Activated CD8-positive, alpha-beta memory T cell treated with anti-CD3 and anti-CD28 coated beads, Interleukin-2, amount 10 ng/mL, durations not matched to agents 7 days and 5 days (primary cell): ENCODE data around the gene SEMA5A. TPM values are rescaled to one million over a fixed set of nuclear protein-coding genes. Genes with fewer than 3 reads are reported as not detected.

Experiments
- ATAC-seq: fragments of 150-1000 bp; cut with Tn5 transposase; one replicate; pipeline ENCODE4 v1.10.0; 2021; ENCODE audit warnings: moderate library complexity
- CTCF ChIA-PET: fragments of 350-600 bp; sonication (Branson Sonifier 250); formaldehyde crosslinking; loops from one replicate; lab custom pipeline; 2021; ENCODE audit warnings: antibody characterized with exemption; lab: Charles Lee
- DNase-seq: peaks from one replicate; pipeline ENCODE4 v3.0.0-alpha.2; 2020
- H3K27ac Mint-ChIP-seq: one replicate; pipeline ENCODE4 v1.8.0; 2021; ENCODE audit warnings: mild to moderate bottlenecking, mixed read lengths
- H3K27me3 Mint-ChIP-seq: one replicate; pipeline ENCODE4 v1.8.0; 2021; ENCODE audit warnings: mixed read lengths
- H3K36me3 Mint-ChIP-seq: one replicate; pipeline ENCODE4 v1.8.0; 2021; ENCODE audit warnings: mild to moderate bottlenecking, mixed read lengths
- H3K4me1 Mint-ChIP-seq: one replicate; pipeline ENCODE4 v1.8.0; 2021; ENCODE audit warnings: mixed read lengths
- H3K4me3 Mint-ChIP-seq: one replicate; pipeline ENCODE4 v1.8.0; 2021; ENCODE audit warnings: mild to moderate bottlenecking, moderate library complexity, mixed read lengths
- H3K9me3 Mint-ChIP-seq: one replicate; pipeline ENCODE4 v1.8.0; 2022; ENCODE audit warnings: low read depth, mixed read lengths
- total RNA-seq, 2 experiments: library from RNA; stranded (reverse); gene quantifications; one replicate each; pipeline ENCODE4 v1.2.3, GENCODE V29; 2021

SEMA5A gene
- total RNA-seq, 2 experiments from 2014 or later = 0.02 TPM; not detected in 1

DNA sequence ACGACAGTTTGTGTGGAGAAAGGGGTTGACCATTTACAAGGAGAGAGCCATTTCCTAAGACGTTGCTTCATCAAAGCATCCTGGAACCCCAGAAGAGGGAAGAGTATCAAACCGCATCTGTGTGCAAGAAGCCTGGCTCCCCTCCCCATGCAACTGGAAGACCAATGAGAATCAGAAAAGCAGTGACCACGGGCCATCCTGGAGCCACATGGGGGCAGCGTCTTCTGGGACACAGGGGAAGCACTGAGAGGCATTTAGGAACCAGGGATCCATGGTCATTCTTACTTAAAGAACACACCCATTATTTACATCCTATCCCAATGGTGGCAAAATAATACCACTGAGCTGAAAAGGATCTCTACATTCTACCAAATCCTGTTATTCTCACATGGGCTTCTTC is 29.3 kb downstream of the SEMA5A start:
- H3K27me3 Mint-ChIP-seq = no peaks in the 10 kb centered on the region
- no peak overlapping the region for H3K27ac Mint-ChIP-seq
- peaks cover 4% of the 10 kb centered on the region for H3K9me3 Mint-ChIP-seq
- ATAC-seq = no peak
- CTCF ChIA-PET = no interaction called here
- H3K36me3 Mint-ChIP-seq = no peaks in the 10 kb centered on the region
- no peak overlapping the region for H3K4me3 Mint-ChIP-seq
- no peaks in the 10 kb centered on the region for H3K4me1 Mint-ChIP-seq
- DNase-seq = no peak

DNA sequence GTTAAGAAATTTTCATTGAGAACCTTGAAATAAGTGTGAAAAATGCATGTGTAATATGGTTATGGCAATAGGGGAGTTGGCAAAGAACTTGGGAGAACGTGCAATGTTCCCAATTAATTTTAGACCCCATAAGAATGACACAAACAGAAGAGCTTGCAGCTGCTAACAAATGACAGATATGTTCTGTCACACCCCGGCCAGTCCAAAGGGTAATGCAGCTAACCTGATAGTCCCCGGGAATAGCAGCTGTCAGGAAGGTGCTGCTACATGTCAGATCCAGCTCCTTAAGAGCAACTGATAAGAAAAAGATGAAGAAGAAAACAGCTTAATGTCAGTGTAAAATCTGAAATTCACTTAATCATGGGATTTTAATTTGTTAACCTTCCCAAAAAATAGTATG is 30.4 kb downstream of the SEMA5A start:
- Mint-ChIP-seq H3K36me3 (no peaks in the 10 kb centered on the region), H3K27ac (no peak overlapping the region), H3K27me3 (no peaks in the 10 kb centered on the region), H3K9me3 (peaks cover 4% of the 10 kb centered on the region), H3K4me1 (no peaks in the 10 kb centered on the region), H3K4me3 (no peak overlapping the region)
- DNase-seq = no peak
- ATAC-seq = no peak
- CTCF ChIA-PET = no interaction called here

DNA sequence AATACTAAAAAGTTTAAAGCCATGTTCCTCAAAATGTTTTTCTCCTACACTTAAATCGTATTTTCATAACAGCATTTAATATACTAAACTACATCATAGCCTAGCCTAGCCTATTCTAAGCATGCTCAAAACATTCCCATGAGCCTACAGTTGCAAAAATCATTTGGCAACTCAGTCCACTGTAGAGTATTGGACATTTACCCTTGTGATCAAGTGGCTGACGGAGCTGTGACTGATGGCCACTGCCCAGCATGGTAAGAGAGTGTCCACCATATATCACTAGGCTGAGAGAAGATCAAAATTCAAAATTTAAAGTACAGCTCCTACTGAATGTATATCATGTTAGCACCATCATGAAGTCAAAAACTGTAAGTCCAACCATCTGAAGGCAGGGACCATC is 30.9 kb downstream of the SEMA5A start:
- no peak overlapping the region for H3K27ac Mint-ChIP-seq
- H3K36me3 Mint-ChIP-seq = no peaks in the 10 kb centered on the region
- DNase-seq (no peak), ATAC-seq (no peak)
- no peak overlapping the region for H3K4me3 Mint-ChIP-seq
- CTCF ChIA-PET = no interaction called here
- no peaks in the 10 kb centered on the region for H3K27me3 Mint-ChIP-seq
- H3K4me1 Mint-ChIP-seq = no peaks in the 10 kb centered on the region
- H3K9me3 Mint-ChIP-seq = peaks cover 4% of the 10 kb centered on the region

DNA sequence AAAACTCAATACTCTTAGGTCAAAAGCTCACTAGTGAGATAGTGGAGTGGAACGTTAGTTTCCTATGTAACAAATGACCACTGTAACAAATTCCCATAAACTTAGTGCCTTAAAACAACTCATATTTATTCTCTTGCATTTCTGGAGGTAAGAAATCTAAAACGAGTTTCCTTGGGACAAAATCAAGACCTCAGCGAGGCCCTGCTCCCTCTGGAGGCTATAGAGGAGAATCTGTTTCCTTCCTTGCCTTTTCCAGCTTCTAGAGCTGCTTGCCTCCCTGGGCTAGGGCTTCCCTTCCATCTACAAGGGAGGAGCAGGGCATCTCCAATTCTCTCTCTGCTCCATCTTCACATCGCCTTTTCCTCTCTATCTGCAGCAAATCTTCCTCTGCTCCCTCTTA is 32.0 kb downstream of the SEMA5A start:
- ATAC-seq = no peak
- Mint-ChIP-seq H3K36me3 (no peaks in the 10 kb centered on the region), H3K9me3 (peaks cover 4% of the 10 kb centered on the region), H3K4me3 (no peak overlapping the region), H3K27me3 (no peaks in the 10 kb centered on the region), H3K4me1 (no peaks in the 10 kb centered on the region), H3K27ac (no peak overlapping the region)
- no peak for DNase-seq
- CTCF ChIA-PET = no interaction called here

DNA sequence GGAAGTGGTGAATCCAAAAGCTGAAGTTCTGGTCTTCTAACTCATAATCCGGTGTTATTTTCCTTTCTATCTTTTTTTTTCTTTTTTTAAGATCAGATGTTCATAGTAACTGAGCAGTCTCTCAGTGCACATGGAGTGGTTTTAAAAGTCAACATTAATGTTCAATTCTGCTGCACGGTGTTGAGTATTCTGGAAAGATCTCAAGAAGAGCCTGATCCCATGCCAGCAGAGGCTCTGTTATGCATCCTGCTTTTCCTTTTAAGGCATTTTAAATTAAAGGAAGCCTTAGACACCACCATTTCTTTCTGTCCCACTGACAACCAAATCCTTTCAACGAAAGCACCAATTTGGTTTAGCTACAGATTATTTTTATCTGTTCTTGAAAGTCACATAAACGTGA is 33.4 kb downstream of the SEMA5A start:
- ATAC-seq = no peak
- Mint-ChIP-seq H3K4me3 (no peak overlapping the region), H3K9me3 (peaks cover 6% of the 10 kb centered on the region)

DNA sequence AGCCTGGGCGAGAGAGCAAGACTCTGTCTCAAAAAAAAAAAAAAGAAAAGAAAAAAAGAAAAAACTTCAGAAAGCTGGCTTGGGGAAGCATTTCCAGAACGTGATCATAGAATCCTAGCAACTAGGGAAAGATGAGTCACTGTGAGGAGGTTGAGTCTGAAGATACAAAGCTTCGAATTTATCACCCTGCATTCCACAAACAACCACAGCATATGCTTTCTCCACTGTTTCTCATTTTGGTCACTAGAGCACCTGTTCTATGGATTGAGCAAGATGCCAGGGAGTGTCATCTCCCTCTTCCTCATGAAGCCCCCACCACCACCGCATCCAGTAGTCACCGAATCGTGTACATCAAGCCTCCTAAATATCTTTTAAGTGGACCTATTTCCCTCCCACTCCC is 37.9 kb downstream of the SEMA5A start:
- no peak for ATAC-seq
- Mint-ChIP-seq H3K27ac (no peak overlapping the region), H3K36me3 (no peaks in the 10 kb centered on the region), H3K4me1 (no peaks in the 10 kb centered on the region), H3K4me3 (no peak overlapping the region), H3K27me3 (no peaks in the 10 kb centered on the region), H3K9me3 (peaks cover 3% of the 10 kb centered on the region)
- DNase-seq = no peak
- CTCF ChIA-PET = no interaction called here

More for the DNA sequence above, 33.4 kb downstream of the SEMA5A start:
- CTCF ChIA-PET = no interaction called here
- no peak overlapping the region for H3K27ac Mint-ChIP-seq
- no peaks in the 10 kb centered on the region for H3K36me3 Mint-ChIP-seq
- no peak for DNase-seq
- H3K27me3 Mint-ChIP-seq = no peaks in the 10 kb centered on the region
- no peaks in the 10 kb centered on the region for H3K4me1 Mint-ChIP-seq

DNA sequence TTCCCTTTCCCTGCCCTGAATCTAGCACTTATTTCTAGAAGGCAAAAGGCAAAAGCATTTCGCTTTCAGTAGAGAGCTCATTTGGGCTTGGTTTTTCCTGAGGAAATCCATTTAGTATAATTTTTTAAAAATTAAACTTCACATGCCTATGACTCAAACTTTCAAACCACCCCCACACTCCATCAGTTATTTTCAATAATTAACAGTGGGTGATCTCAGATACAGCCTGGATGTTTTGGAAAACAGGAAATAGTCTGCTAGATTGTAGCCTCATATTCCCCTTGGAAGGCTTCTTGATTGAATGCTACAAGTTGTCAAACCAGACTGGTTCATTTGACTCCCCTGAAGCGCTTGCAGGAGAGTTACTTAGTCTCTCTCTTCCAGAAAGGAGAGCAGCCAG is 40.6 kb downstream of the SEMA5A start:
- H3K9me3 Mint-ChIP-seq = peaks cover 3% of the 10 kb centered on the region
- DNase-seq = no peak
- H3K27ac Mint-ChIP-seq = no peak overlapping the region
- CTCF ChIA-PET = no interaction called here
- H3K4me3 Mint-ChIP-seq = no peak overlapping the region
- no peaks in the 10 kb centered on the region for H3K36me3 Mint-ChIP-seq
- H3K27me3 Mint-ChIP-seq = no peaks in the 10 kb centered on the region
- no peak for ATAC-seq
- no peaks in the 10 kb centered on the region for H3K4me1 Mint-ChIP-seq

DNA sequence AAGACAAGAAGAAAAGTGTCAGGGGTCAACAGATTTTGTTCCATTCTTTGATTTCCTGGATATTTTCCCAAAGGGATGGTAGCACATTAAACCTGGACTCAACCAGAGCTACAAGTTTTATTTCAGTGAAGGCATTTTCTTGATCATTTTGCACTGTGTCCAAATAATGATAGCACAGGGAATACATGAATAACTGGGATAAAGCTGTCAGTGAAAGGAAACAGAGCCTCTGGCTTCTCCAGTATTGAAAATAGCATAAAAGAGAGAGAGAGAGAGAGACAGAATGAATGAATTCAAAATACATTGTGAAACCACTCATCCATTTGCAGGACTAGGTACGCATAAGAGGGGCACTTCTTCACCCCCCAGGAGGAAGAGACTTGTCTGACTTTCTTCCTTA is 43.0 kb downstream of the SEMA5A start:
- CTCF ChIA-PET = no interaction called here
- Mint-ChIP-seq H3K4me1 (no peaks in the 10 kb centered on the region), H3K4me3 (no peak overlapping the region), H3K9me3 (peaks cover 1% of the 10 kb centered on the region), H3K27me3 (no peaks in the 10 kb centered on the region), H3K36me3 (no peaks in the 10 kb centered on the region), H3K27ac (no peak overlapping the region)
- ATAC-seq (no peak), DNase-seq (no peak)

DNA sequence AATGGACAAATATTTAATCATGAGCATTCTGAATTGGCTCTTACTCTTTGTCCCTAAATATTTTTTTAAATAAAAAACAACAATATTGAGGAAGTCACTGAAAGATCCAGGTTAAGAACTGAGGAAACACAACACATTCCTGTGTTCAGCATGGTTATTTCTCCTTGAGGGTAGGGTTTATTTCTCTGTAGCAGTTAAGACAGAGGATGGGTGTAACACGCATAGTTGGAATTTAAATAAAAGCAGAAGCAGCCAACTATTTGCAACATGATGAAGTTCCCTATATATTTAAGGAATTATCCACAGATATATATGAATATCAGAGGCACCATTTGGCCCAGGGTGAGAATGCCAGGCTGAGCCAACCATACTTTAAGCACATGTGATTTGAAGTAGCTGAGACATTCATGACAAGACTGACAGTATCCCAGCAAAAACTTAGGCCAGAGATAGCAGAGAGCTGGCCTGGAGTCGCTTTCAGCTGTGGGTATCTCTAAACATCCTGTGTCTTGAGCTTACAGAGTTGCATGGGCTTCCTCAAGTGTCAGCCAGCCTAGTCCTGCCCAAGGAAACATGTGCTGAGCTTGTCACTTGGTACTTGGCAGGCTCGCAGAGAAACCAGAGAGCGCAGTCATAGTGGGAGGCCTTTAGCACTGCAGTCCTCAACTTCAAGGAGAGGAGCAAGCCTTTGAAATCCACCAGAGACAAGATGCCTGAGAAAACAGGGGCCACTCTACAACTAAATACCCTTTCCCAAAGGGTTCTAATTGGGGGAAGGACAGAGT is 43.6 kb downstream of the SEMA5A start:
- CTCF ChIA-PET = no interaction called here
- Mint-ChIP-seq H3K36me3 (no peaks in the 10 kb centered on the region), H3K4me1 (no peaks in the 10 kb centered on the region)

DNA sequence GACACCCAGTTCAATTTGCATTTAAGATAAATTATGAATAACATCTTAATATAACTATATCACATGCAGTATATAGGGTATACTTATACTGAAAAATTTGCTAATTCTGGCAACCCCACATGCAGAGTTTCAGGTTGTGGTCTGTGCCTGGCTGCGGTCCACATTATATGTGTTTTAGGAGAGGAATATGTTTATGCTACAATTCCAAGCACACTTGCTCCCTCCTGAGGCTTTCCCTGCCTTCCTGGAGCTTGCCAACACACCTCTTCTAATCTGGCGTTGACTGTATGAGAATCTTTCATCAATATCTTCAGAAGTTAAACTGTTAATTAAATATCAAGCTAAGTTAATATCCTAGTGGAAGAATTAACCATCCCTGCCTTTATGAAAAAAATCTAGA is 45.2 kb downstream of the SEMA5A start:
- Mint-ChIP-seq H3K4me3 (no peak overlapping the region), H3K27me3 (no peaks in the 10 kb centered on the region), H3K36me3 (no peaks in the 10 kb centered on the region), H3K4me1 (no peaks in the 10 kb centered on the region), H3K27ac (no peak overlapping the region), H3K9me3 (no peaks in the 10 kb centered on the region)
- CTCF ChIA-PET = no interaction called here
- DNase-seq = no peak
- ATAC-seq = no peak

More for the DNA sequence above, 43.6 kb downstream of the SEMA5A start:
- Mint-ChIP-seq H3K27ac (no peak overlapping the region), H3K9me3 (peaks cover under 1% of the 10 kb centered on the region), H3K4me3 (no peak overlapping the region), H3K27me3 (no peaks in the 10 kb centered on the region)
- ATAC-seq (no peak), DNase-seq (no peak)

DNA sequence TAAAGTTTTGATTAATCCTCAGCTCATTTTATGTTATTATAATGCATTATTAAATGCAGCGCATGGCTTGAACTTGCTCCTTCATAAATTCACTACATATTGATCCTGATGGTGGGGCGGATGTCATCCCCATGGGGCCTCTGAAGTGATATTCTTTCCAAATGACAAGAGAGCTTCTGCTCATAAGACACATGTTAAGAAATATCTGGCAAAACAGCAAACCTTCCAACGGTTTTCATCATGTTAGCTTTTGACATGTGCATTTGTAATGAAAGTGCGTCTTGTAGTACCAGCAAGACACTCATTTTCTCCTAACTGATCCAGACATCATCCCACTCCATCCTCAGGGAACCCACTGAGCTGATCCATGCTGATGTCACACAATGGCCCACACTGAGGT is 45.7 kb downstream of the SEMA5A start:
- no peak for ATAC-seq
- no peaks in the 10 kb centered on the region for H3K9me3 Mint-ChIP-seq
- CTCF ChIA-PET = no interaction called here

DNA sequence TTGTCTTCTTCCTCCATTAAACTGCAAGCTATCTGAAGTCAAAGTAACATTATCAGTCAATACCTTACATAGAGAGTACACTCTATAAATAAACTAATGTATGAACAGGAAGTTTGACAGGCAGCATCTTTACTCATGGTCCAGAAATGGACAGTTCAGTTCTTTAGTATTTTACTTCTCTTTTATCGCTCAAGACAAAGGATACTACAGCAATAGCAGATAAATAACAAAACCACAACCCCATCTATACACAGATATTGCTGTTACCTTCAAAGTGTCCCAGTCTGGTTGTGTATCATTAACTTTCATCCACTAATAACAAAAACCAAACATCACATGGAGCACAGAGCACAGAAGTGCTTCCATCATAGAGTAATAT is 46.4 kb downstream of the SEMA5A start:
- ATAC-seq = no peak
- no peak overlapping the region for H3K4me3 Mint-ChIP-seq
- H3K9me3 Mint-ChIP-seq = no peaks in the 10 kb centered on the region
- no peaks in the 10 kb centered on the region for H3K36me3 Mint-ChIP-seq
- CTCF ChIA-PET = no interaction called here
- no peaks in the 10 kb centered on the region for H3K27me3 Mint-ChIP-seq
- no peak overlapping the region for H3K27ac Mint-ChIP-seq
- H3K4me1 Mint-ChIP-seq = no peaks in the 10 kb centered on the region
- DNase-seq = no peak

More for the DNA sequence above, 45.7 kb downstream of the SEMA5A start:
- no peaks in the 10 kb centered on the region for H3K27me3 Mint-ChIP-seq
- no peak overlapping the region for H3K27ac Mint-ChIP-seq
- no peak overlapping the region for H3K4me3 Mint-ChIP-seq
- H3K4me1 Mint-ChIP-seq = no peaks in the 10 kb centered on the region
- DNase-seq = no peak
- H3K36me3 Mint-ChIP-seq = no peaks in the 10 kb centered on the region

DNA sequence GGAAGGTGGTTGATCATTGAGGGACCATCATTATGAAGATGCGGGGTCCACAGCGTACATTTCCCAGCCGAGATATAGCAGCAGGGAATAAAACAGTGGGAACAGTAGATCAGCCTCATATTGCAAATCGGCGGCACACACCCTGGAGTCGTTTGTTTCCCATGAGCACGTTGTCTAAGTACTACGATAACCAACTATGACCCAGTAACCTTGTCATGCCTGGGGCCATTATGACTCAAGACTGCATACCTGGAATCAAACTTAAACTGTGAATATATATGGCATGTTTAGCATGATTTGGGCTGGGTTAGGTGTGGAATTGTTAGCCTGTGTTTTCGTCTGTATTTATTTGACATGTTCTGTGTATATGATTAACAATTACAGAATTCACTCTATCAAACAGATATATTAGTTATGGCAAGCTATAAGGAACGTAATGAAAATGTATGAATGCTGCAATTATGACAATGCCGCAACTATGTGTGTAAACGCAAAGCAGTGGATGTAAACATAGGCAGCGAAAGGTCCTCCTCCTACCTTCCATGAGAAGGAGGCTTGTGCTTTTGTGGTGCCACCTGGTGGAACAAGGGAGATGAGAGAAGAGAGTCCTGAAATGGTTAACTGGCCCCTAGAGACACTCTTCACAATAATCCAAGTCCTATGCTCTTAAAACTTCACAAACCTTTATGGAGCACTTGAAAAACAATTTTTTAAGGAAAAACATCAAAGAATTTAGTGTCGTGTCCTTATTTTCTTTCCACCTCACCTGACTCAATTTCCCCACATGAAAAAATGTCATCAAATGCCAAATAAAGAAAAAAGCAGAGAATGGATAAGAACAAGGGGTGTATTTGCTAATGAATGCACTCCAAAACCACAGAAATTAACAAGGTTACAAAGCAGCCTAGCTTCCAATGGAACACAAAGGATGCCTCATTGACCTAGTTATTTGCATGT is 47.1 kb downstream of the SEMA5A start:
- Mint-ChIP-seq H3K27ac (no peak overlapping the region), H3K9me3 (no peaks in the 10 kb centered on the region), H3K36me3 (no peaks in the 10 kb centered on the region), H3K27me3 (no peaks in the 10 kb centered on the region), H3K4me3 (no peak overlapping the region), H3K4me1 (no peaks in the 10 kb centered on the region)
- DNase-seq (no peak), ATAC-seq (no peak)
- CTCF ChIA-PET = no interaction called here

DNA sequence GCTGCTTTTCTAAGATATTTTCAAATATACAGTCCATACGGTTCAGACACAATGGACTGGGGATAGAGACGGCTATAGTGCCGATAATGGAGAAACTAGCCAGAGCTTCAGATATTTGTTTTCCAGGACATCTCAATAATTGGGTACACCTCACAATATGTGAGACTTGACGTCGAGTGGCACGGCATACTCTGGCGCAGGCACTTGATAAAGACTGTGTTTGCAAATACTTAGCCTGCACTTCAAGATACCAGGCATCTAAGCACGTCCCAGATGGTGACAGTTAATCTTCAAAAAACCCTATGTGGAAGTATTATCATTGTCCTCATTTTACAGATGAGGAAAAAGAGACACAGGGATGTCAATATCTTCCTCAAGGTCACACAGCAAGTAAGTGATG is 48.5 kb downstream of the SEMA5A start:
- no peaks in the 10 kb centered on the region for H3K36me3 Mint-ChIP-seq
- H3K4me1 Mint-ChIP-seq = no peaks in the 10 kb centered on the region
- DNase-seq (no peak), ATAC-seq (no peak)
- H3K27ac Mint-ChIP-seq = no peak overlapping the region
- H3K9me3 Mint-ChIP-seq = no peaks in the 10 kb centered on the region
- H3K4me3 Mint-ChIP-seq = no peak overlapping the region
- no peaks in the 10 kb centered on the region for H3K27me3 Mint-ChIP-seq
- CTCF ChIA-PET = no interaction called here
